NAMALWA (cell line): Measurements from ENCODE around the gene TIMP2.
"Not testable (repeated sequence)": the region's sequence is repeated elsewhere in the genome, so short reads cannot be mapped to it uniquely, and the experiment has no call there.

Source experiments
- DNase-seq: peaks from one replicate; pipeline ENCODE4 v3.0.0-alpha.2; 2015; ENCODE audit warnings: low spot score

TIMP2 gene, protein sequence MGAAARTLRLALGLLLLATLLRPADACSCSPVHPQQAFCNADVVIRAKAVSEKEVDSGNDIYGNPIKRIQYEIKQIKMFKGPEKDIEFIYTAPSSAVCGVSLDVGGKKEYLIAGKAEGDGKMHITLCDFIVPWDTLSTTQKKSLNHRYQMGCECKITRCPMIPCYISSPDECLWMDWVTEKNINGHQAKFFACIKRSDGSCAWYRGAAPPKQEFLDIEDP

DNA sequence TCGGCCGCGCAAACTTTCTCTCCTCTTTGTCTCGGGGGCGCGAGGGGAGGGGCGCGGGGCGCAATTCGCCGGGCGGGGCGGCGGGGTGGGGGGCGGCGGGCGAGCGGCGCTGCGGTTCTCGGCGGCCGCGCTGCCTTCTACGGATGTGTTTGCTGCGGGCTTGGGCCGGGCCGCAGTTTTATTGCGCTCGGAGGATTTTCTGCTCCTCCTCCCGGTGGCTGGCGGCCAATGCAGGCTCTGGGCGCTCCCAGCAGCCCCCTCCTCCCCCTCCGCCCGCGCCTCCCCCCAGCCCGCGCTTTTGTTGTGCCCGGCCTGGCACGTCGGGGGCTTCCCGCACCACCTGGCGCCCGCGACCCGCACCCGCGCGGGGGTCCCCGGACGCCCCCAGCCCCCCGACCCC is at the start of gene TIMP2:
Gene TIMP2 (minus strand): TSS at position 154 of the 400 bp plus-strand sequence. CDS start 299 bp downstream, outside the sequence.
- peak; percentile 57 for DNase-seq

DNA sequence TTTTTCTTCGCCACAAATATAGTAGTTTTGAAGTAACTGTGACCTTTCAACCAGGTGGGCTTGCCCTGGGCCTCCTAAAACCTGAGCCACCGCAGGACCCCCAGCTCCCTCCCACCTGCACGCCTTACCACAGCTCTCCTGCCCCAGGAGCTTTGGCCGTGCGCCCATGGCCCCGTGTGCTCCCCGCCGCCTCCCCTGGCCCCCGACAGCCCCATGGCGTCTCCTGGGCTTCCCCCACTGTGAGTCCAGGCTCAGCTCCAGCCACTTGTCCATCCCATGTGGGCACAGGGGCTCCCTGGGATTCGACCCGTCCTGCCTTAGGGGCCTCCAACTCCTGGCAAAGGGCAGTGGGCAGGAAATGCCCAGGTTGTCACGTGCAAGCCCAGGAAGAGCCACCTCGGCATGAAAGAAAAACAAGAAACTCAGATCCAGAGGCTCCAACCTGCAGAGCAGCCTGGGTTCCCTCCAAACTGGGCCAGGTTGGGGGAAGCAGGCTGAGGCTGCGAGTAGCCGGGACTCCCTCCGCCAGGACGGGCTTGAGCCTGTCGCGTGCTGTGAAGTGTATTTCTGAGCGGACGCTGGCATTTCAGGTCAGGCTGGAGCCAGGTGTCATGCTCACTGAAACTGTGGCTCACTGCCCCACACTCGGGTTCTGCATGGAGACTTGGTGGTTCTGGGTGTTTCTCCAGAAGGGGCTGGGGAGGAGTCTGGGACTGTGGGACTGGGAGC is 48.8 kb upstream of the TIMP2 start:
- DNase-seq, result no peak

DNA sequence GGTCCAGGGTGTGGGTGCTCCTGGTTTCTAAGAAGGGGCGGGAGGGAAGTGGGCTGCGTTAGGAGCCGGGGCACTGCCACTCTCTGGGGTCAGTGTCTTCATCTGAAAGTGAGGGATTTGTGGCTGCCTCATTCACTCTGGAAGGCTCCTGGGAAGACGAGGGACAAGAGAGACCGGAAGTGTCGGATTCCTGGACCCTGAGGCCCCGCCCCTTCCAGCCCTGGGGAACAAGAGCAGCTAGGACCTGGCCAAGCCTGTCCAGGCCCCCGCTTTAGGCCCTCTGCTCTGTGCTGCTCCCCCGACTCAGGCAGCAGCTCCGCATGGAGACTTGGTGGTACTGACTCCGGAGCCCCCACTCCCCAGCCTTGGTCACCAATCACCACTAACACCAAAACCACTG is 48.0 kb upstream of the TIMP2 start:
- no peak for DNase-seq

DNA sequence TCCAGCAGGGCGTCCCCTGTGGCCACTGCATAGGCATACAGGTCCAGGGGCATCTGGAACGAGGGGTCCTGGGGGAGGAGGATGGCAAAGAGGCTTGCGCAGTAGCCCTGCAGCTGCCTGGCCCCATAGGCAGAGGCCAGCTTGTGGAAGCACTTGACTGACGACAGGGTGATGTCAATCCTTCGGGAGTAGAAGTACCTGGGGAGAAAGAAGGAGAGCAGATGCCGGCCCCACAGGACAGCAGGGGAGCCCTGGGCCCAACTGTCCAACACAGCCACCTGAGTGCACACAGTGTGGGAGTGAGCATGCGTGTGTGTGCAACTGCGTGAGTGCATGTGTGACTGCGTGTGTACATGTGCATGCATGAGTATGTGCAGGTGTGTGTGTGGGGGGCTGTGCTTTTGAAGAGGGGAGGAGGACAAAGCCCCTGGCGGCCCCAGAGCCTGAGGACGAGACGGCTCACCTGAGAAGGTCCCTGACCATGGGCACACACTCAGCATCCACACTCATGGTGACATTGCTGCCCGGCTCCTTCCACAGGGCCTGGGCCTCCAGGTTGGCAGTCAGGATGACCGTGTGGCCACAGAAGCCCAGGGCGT is 47.4 kb upstream of the TIMP2 start:
- no peak for DNase-seq

DNA sequence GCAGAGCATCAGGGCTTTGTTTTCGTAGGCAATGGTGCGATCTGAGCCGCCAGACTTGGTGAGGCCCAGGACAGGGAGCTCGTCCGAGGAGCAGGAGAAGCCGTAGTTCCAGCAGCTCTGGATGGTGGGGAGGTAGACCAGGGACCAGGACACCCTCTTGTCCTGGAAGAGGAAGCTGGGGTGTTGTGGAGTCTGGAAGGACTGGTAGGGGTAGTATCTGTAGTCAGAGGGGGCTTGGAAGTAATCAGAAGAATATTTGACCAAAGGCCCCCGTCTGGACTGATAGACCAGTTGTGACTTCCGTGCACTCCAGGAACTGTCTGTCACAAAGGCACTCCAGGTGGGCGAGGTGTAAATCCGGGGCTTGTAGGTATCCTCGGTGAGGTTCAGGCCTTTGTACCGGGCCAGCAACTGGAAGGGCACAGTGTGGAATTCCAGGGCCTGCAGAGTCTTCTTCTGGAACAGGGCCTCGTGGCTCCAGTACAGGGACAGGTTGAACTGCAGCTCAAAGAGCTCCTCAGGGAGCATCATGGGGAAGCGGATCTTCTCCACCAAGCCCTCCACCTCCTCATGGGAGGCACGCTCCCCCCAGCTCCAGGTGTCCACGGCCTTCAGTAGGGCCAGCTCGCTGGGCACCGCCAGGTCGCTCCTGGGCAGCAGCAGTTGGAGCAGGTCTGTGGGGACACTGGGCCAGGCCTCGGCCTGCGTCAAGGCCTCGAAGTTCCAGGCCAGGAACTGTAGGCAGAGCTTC is 46.7 kb upstream of the TIMP2 start:
- no peak for DNase-seq

DNA sequence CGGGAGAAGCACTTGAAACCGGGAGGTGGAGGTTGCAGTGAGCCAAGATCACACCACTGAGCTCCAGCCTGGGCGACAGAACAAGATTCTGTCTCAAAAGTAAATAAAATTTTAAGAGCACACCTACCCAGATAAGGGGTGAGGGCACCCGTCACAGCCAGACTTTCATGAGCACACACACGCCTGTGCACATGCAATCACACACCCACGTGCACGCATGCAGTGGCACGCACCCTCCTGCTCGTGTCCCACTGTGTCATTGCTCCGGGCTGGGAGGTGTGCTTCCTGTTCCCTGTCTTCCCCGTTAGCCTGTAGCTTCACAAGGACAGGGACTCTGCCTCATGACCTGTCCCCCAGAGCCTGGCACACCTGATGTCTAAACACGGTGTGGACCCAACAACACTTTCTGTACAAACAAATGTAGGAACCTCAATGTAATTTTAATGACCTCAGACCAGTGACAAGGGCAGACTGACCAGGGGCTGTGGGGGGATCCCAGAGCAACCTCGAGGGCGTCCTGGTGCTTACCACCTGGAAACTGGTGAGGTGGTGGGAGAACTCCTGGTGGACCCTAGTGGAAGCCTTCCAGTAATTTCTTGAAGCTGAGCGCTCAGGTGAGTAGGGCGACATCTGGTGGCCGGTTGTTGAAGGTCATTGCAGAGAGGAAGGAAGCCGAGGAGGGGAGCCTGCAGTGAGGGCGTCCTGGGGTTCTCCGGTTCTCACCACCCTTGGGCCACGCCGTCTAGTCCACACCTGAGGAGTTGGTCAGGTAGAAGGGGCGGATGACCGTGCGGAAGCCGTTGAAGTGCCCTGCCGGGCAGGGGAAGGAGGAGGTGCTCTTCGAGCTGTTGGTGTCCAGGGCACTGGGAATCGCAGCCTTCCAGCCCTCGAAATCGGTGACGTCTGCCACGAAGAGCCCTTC is 45.9 kb upstream of the TIMP2 start:
- peak; percentile 84 for DNase-seq

DNA sequence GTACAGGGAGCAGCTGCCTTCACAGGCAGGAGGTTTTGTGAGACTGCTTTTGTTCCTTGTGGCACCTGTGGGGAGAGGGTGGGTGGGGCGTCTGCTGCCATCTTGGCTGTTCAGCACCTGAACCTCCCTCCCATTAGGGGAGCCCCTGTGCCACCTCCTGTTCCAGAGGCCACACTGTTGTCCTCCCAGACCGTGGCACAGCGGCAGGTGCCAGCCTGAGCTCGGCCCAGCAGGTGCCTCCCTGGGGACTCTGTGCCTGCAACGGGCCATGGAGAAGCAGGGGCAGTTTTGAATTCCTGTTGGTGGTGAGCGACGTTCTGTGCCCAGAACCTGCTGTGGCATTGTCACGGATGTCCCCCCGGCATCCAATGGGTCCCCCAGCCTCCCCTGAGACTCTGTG is 44.7 kb upstream of the TIMP2 start:
- no peak for DNase-seq

DNA sequence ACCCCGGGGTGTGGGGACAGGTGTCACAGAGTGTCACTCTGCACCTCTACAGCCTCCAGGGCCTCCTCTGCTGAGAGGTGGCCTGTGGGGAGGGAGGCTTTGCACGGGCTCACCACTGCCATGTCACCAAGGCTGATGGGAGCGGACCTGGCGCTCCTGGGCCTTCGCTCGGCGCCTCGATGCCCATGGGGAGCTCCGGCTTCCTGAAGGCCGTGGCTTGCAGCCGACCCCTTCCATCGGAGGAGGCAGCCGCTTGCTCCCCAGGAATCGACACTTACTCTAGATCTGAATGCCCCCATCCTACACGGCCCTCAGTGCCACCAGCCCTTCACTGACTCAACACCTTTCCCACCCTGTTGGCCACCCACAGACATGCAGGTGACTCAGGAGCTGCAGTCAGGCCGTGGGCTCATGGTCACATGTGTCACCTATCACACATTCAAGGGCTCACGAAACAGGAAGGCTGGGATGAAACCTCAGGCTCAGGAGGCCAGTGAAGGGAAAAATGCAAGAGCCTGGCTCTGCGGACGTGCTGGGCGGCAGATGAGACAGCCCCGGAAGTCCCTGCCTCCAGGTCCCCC is 42.7 kb upstream of the TIMP2 start:
- no peak for DNase-seq

DNA sequence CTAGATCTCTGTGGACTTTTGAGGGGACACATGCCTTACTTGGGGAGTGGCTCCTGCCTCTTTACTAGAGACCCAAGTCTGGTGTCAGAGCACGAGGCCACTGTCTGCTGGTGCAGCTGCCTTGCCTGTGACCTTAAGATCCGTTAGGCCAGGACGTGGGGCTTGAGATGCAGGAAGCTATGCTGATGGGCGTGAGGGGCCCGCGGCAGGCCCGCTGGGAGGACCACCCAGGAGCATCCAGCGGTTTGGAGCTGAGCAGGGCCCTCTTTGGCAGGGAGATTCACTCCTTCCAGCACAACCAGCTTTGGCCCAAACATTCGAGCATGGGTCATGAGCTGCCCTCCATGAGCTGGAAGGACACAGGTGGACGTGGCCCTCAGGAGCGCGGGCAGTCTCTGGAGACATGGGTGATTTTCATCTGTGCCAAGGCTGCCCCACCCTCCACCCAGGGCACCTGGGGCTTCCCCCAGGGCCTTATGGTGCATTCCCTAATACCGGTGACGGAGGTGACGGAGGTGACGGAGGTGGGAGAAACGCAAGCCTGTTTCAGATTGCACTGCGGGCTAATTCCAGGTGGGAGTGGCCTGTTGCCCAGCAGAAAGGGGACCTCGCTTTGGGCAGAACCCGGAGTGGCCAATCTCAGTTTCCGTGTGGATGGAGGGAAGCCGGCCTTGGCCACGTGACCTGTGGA is 41.9 kb upstream of the TIMP2 start:
- DNase-seq, result no peak

DNA sequence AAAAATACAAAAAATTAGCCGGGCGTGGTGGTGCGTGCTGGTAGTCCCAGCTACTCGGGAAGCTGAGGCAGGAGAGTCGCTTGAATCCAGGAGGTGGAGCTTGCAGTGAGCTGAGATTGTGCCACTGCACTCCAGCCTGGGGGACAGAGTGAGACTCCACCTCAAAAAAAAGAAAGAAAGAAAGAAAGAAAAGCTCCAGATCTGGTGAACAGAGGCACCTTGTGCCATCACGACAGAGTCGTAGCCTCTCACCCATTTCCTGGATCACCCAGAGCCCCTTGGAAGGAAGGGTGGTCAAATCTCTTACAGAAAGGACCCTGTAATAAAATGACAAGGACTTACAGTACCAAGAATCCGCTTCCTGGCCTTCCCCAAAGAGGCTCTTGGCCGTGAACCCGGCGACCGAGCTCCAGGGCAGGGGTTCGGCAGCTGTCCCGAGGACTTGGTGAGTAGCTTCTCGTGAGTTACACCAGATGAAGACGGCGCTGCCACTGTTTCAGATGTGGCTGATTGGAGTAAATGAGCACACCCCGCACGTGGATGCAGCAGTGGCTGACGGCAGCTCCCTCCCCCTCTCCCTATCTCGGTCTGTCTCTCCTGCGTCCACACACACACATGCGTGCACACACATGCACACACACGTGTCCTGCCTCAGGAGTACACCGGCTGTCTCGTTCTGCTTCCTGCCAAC is 41.1 kb upstream of the TIMP2 start:
- no peak for DNase-seq

DNA sequence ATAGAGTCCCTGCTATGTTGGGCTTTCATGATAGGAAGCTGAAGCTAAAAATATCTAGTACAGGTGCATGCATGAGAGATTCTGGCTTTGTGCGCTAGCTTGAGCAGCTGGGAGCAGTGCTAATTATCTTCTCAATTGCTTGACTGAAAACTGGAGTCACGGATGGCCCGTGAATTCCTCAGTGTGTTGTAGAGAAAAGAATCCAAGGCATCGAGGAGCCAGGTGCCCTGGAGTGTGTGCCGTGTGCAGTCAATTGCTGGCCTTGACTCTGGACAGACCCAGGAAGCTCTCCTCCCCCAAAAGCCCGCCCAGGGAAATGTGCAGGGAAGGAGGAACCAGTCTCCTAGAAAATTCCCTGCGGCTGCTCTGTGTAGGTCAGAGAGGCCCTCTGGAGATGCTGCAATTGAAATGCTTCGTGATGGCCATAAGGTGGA is 40.3 kb upstream of the TIMP2 start:
- peak; percentile 36 for DNase-seq

DNA sequence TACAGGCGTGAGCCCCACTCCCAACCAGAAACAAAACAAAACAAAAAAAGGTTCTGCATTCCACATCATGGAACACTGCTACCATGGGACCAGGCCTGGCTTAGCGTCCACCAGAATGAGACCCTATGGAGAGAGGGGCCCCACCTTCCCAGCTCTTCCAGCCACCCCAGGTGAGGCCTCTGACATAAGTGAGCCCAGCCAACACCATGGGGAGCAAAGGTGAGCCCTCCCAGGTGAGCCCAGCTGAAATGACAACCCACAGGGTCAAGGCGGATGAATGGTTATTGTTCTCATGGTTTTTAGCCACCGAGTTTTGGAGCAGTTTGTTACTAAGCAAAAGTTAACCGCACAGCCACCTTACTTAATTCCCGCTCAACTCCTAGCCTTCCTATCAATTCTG is 38.2 kb upstream of the TIMP2 start:
- no peak for DNase-seq

DNA sequence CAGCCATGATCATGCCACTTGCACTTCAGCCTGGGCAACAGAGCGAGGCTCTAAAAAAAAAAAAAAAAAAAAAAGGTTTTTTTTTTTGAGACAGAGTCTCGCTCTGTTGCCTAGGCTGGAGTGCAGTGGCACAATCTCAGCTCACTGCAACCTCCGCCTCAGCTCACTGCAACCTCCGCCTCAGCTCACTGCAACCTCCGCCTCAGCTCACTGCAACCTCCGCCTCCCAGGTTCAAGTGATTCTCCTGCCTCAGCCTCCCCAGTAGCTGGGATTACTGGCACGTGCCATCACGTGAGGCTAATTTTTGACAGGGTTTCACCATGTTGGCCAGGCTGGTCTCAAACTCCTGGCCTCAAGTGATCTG is 37.8 kb upstream of the TIMP2 start:
- DNase-seq, result not testable (repeated sequence)

DNA sequence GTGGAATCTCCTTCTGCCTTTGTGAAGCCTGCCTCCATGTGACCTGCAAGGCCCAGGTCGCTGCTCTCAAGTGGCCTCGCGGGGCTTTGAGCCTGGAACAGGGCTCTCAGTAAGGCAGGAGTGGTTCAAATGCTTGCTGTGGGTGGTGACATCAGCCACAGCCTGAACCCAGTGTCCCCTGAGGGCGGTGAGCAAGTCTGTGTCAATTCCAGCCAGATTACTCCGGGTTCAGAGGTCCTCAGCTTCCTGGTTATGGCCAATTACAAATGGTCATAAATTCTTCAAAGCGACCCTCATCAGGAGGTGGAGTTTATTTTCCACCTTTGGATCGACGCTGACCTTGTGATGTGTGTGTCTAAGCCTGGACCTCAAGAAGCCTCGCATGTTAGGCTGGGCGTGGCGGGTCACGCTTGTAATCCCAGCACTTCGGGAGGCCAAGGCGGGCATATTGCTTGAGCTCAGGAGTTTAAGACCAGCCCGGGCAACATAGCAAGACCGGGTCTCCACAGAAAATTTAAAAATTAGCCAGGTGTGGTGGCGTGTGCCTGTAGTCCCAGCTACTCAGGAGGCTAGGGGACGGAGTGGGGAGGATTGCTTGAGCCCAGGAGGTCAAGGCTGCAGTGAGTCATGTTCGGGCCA is 37.3 kb upstream of the TIMP2 start:
- no peak for DNase-seq

DNA sequence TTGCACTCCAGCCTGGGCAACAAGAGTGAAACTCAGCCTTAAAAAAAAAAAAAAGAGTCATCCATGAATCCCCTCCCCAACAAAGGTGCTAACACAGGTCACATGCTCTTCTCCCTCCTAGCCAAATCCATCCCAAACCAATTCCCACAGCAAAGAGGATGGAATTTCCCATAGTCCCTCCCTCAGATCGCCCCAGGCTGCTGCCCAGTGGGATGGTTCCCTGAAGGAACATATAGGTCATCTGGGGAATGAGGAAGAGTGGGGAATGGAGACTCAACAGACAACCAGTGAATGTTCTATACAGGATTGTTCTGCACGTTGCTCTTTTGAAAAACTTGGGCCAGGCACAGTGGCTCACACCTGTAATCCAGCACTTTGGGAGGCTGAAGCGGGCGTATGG is 36.4 kb upstream of the TIMP2 start:
- no peak for DNase-seq

DNA sequence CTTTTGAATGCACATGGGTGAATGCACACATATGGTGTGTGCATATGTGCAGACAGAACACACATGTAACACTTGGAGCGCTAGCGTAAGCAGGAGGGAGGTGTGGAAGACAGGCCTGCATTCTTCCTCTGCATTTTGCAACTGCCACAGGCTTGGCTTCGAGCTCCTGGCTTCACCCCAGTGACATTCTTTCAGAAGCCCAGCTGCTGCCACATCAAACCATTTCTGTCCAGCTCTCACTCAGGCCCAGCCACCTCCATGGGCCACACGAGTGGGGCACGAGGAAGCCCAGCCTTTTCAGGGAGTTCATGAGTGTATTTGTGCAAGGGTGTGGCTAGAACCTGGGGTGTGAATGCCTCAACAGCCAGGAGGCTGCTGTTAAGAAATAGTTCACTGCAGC is 35.7 kb upstream of the TIMP2 start:
- no peak for DNase-seq

DNA sequence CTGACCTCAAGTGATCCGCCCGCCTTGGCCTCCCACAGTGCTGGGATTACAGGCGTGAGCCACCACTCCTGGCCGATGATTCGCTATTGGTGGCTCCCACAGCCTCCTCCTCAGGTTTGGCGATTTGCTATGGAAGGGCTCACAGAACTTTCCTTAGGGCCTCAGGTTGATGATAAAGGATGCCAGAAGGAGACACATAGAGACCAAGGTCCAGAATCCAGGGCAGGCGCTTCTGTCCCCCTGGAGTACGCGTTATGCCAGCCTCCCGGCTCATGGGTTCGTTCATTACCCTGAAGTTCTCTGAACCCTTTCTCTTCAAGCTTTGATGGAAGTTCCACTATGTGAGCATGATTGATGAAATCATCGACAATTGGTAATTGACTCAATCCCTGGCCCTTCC is 34.6 kb upstream of the TIMP2 start:
- no peak for DNase-seq

DNA sequence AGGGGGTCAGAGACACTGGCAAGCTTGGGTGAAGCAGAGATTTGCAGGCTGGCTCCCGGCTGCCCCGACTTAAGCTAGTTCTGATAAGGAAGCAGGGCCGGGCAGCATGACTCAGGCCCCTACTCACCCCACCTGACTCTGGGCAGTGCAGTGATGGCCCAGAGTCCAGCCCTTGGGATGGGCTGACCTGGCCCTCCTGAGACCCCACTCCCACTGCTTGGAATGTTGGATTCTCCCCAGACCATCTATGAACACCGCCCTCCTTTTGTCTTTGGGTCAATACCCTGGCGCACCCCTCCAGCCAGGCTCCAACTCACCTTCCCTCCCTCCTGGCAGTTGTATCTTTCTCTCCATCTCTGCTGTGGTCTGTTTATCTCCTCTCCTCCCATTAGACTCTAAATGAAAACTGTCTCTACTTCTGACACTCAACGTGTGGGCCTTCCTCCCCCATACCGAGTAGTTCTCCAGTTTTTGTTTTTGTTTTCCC is 33.5 kb upstream of the TIMP2 start:
- no peak for DNase-seq

DNA sequence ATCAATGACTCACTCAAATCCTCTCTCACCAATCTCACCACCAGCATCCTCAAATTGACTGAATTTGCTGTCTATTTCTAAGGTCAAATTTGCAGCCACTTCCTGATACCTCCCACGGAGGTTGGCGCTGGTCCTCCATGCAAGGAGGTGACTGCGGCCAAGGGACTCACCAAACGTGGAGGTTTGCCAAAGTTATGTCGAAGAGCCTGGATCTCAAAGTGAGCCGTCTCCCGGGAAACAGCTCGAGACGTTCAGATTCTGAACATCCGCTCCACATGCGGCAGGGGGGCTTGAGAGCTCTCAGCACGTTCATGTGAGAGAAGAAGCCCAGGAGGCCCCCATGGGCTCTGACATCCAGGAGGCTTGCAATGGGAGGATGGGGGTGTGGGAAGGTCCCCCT is 31.9 kb upstream of the TIMP2 start:
- no peak for DNase-seq
